ENCODE measurements around the gene COQ4. TPM values are rescaled to one million over a fixed set of nuclear protein-coding genes. Genes with fewer than 3 reads are reported as not detected.
A peak's percentile ranks its signal among the peaks of the same experiment; 100 is the strongest.

COQ4 gene
- total and polyA plus RNA-seq, 2 of the 8 experiments (the other 6 are each of a cell fraction or from before 2014, with no cell fraction given) = 32.3 to 58.8 TPM

DNA sequence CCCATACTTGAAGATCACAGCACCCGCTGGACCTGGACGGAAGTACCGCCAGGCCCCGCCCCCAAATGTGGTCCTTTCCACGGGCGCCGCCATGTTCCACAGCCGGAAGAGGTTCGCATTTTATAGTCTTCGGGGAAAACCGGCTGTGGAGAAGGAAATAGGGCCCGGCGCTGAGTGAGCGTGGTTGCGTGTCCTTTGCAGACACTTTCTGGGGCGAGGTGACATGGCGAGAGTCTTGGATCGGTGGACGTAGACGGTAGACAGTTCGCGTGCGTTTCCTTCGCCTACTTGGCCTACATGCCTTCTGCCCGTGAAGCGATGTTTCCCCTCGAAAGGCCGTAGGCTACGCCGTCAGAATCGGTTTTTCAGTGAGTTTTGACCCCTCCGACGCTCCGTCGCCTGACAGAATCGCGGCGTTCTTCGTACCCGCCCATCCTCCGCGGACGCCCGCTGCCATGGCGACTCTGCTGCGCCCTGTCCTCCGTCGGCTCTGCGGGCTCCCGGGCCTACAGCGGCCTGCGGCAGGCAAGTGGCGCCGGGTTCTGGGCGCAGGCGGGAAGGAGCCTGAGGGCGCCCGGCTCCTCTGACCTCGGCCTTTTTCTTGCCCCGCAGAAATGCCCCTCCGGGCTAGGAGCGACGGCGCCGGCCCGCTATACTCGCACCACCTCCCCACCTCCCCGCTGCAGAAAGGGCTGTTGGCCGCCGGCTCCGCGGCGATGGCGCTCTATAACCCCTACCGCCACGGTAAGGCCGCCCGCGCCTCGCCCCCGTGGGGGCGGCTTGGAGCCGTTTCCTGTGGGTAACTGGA, at the start of gene COQ4, which contains the start of gene TRUB2 (continued):
- peak; percentile 99 for TF ChIP-seq KDM4A (IDR thresholded peaks at IDR 0.05; ENCODE audit: low read depth, low read length, severe bottlenecking)
- peak; percentile 86 to 96 for TF ChIP-seq SIN3A (conservative IDR thresholded peaks at IDR 0.05 in 1 of 2, IDR thresholded peaks at IDR 0.05 in 1 of 2; ENCODE audit: low read depth in 1 of 2, low read length in 2 of 2)
- TF ChIP-seq CBX5 (IDR thresholded peaks at IDR 0.05; ENCODE audit: low read depth, low read length) = no peak
- TF ChIP-seq, protein P1, sequence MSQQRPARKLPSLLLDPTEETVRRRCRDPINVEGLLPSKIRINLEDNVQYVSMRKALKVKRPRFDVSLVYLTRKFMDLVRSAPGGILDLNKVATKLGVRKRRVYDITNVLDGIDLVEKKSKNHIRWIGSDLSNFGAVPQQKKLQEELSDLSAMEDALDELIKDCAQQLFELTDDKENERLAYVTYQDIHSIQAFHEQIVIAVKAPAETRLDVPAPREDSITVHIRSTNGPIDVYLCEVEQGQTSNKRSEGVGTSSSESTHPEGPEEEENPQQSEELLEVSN (IDR thresholded peaks at IDR 0.05) = no peak
- peak; percentile 74 for TF ChIP-seq TBP (IDR thresholded peaks at IDR 0.05; ENCODE audit: low read depth, low read length)
- peak; percentile 84 for TF ChIP-seq SAP30 (IDR thresholded peaks at IDR 0.05; ENCODE audit: insufficient read depth, insufficient replicate concordance, low read length)
- TF ChIP-seq MAFK (IDR thresholded peaks at IDR 0.05; ENCODE audit: low read depth, low read length) = no peak
- peak; percentile 95 for TF ChIP-seq ASH2L (IDR thresholded peaks at IDR 0.05; ENCODE audit: low read length)
- TF ChIP-seq EGR1 (IDR thresholded peaks at IDR 0.05; ENCODE audit: borderline replicate concordance, low read depth, low read length) = 0 out of 2 replicates have a peak, but pooled peaks have one; percentile 48
- no peak; the same call in 1 of the 2 replicates for TF ChIP-seq CREB1 (IDR thresholded peaks at IDR 0.05)
- TF ChIP-seq CHD2 (IDR thresholded peaks at IDR 0.05; ENCODE audit: low read length) = no peak
- peak; percentile 98 for TF ChIP-seq GABPA (IDR thresholded peaks at IDR 0.05; ENCODE audit: borderline replicate concordance, insufficient read depth, low read length)
- TF ChIP-seq YY1 (IDR thresholded peaks at IDR 0.05; ENCODE audit: low read depth, low read length) = peak; percentile 97
- TF ChIP-seq, protein P2, sequence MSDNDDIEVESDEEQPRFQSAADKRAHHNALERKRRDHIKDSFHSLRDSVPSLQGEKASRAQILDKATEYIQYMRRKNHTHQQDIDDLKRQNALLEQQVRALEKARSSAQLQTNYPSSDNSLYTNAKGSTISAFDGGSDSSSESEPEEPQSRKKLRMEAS (IDR thresholded peaks at IDR 0.05) = peak; percentile 57; the same call in 1 of the 2 replicates
- peak; percentile 37; the same call in 1 of the 2 replicates for TF ChIP-seq SRF (IDR thresholded peaks at IDR 0.05; ENCODE audit: low read depth, low read length)
- TF ChIP-seq PHF8 (conservative IDR thresholded peaks at IDR 0.05; ENCODE audit: low read depth, low read length) = peak; percentile 74
- TF ChIP-seq TCF12 (IDR thresholded peaks at IDR 0.05; ENCODE audit: low read depth, low read length) = 0 out of 2 replicates have a peak, but pooled peaks have one; percentile 13
- TF ChIP-seq POLR2AphosphoS5 (IDR thresholded peaks at IDR 0.05; ENCODE audit: low read depth, low read length) = peak; percentile 66
- TF ChIP-seq POU5F1 (IDR thresholded peaks at IDR 0.05; ENCODE audit: low read depth, low read length) = no peak
- TF ChIP-seq RBBP5 (IDR thresholded peaks at IDR 0.05; ENCODE audit: borderline replicate concordance, low read depth, low read length) = peak; percentile 95
- no peak for TF ChIP-seq NRF1 (IDR thresholded peaks at IDR 0.05; ENCODE audit: low read depth, low read length)
- 0 out of 2 replicates have a peak, but pooled peaks have one; percentile 48 for TF ChIP-seq KDM5A (IDR thresholded peaks at IDR 0.05; ENCODE audit: low read length)
- peak; percentile 85 to 94 for TF ChIP-seq POLR2A (IDR thresholded peaks at IDR 0.05; ENCODE audit: control extremely low read depth in 1 of 2, low read depth in 2 of 2, low read length in 2 of 2)
- TF ChIP-seq SIX5 (IDR thresholded peaks at IDR 0.05; ENCODE audit: low read depth, low read length) = peak; percentile 34; the same call in 1 of the 2 replicates
